ENCODE measurements around the gene PRDM5. TPM values are rescaled to one million over a fixed set of nuclear protein-coding genes. Genes with fewer than 3 reads are reported as not detected.

PRDM5 gene
- total and polyA plus RNA-seq, 2 donors (not counting 3 experiments of a cell fraction or from before 2014, with no cell fraction given) = 2.2 to 8.1 TPM

GRCh38 chr4:120886191-120886590, 36.3 kb downstream of the PRDM5 start:
- ChIA-PET POLR2A (no interaction called here), CTCF (interaction anchor here (1.5 kb wide), 1 partner anchor 23 kb away, joined by 3 read pairs; no protein-coding TSS in a partner anchor)
- no peaks in the 10 kb centered on the region for H3K79me2 ChIP-seq (ENCODE audit: control insufficient read depth, insufficient read depth, low read length)
- H3K4me1 ChIP-seq (ENCODE audit: control insufficient read depth, extremely low read depth, insufficient read depth, low read length) = no peaks in the 10 kb centered on the region
- no peaks in the 10 kb centered on the region for H3K9me1 ChIP-seq (replicated peaks; ENCODE audit: control insufficient read depth, extremely low read depth, insufficient read depth, low read length)
- H3K9ac ChIP-seq (replicated peaks; ENCODE audit: extremely low read depth, insufficient read depth, low read length) = no peak overlapping the region
- BruUV-seq (replicated peaks) = no TSS peak
- H3K27ac ChIP-seq (ENCODE audit: insufficient read depth, low read depth, low read length) = no peak overlapping the region
- TF ChIP-seq JUN (IDR thresholded peaks at IDR 0.05; ENCODE audit: borderline replicate concordance, insufficient read depth, insufficient read length, low read depth) (no peak), EZH2 (IDR thresholded peaks at IDR 0.05; ENCODE audit: borderline replicate concordance, low read depth, low read length, severe bottlenecking) (no peak), MYC (IDR thresholded peaks at IDR 0.05; ENCODE audit: low read depth, low read length) (no peak)
- no peaks in the 10 kb centered on the region for H3K9me3 ChIP-seq (replicated peaks; ENCODE audit: control insufficient read depth, insufficient read depth, low read length)
- no peak overlapping the region for H3K4me2 ChIP-seq (ENCODE audit: insufficient read depth, low read length)
- intact Hi-C loops (cut with micrococcal nuclease) (no loop called here), dilution Hi-C loops (cut with MboI; ENCODE audit: extremely low pct_ligation_motif_present, low sequenced_read_pairs) (no loop called here)
- no peak overlapping the region for H2AFZ ChIP-seq (ENCODE audit: low read depth, low read length)
- DNase-seq (ENCODE audit: low read depth, low spot score) = no peak
- no peak overlapping the region for H3K4me3 ChIP-seq (replicated peaks in 1 of 3; ENCODE audit: insufficient read depth in 1 of 3, low read depth in 1 of 3, low read length in 3 of 3)
- no peaks in the 10 kb centered on the region for H4K20me1 ChIP-seq (replicated peaks; ENCODE audit: control insufficient read depth, extremely low read depth, insufficient read depth, low read length)
- H3K36me3 ChIP-seq (ENCODE audit: control insufficient read depth in 2 of 2, extremely low read depth in 1 of 2, insufficient read depth in 2 of 2, low read length in 2 of 2) = no peaks in the 10 kb centered on the region
- H3K27me3 ChIP-seq (ENCODE audit: control insufficient read depth in 2 of 2, insufficient read depth in 2 of 2, low read length in 2 of 2) = no peaks in the 10 kb centered on the region
- no peak for FAIRE-seq

GRCh38 chr4:120881846-120882245, 40.7 kb downstream of the PRDM5 start:
- no peak for FAIRE-seq
- H4K20me1 ChIP-seq (replicated peaks; ENCODE audit: control insufficient read depth, extremely low read depth, insufficient read depth, low read length) = no peaks in the 10 kb centered on the region
- dilution Hi-C loops (cut with MboI; ENCODE audit: extremely low pct_ligation_motif_present, low sequenced_read_pairs) = no loop called here
- no TSS peak for BruUV-seq (replicated peaks)
- H3K79me2 ChIP-seq (ENCODE audit: control insufficient read depth, insufficient read depth, low read length) = no peaks in the 10 kb centered on the region
- H3K9ac ChIP-seq (replicated peaks; ENCODE audit: extremely low read depth, insufficient read depth, low read length) = no peak overlapping the region
- H2AFZ ChIP-seq (ENCODE audit: low read depth, low read length) = no peak overlapping the region
- no peaks in the 10 kb centered on the region for H3K4me1 ChIP-seq (ENCODE audit: control insufficient read depth, extremely low read depth, insufficient read depth, low read length)
- H3K4me2 ChIP-seq (ENCODE audit: insufficient read depth, low read length) = no peak overlapping the region
- ChIA-PET CTCF (no interaction called here), POLR2A (no interaction called here)
- no peak for DNase-seq (ENCODE audit: low read depth, low spot score)
- H3K27ac ChIP-seq (ENCODE audit: insufficient read depth, low read depth, low read length) = no peak overlapping the region
- H3K9me3 ChIP-seq (replicated peaks; ENCODE audit: control insufficient read depth, insufficient read depth, low read length) = no peaks in the 10 kb centered on the region
- intact Hi-C loops (cut with micrococcal nuclease) = no loop called here
- H3K36me3 ChIP-seq (ENCODE audit: control insufficient read depth in 2 of 2, extremely low read depth in 1 of 2, insufficient read depth in 2 of 2, low read length in 2 of 2) = no peaks in the 10 kb centered on the region
- H3K4me3 ChIP-seq (replicated peaks in 1 of 3; ENCODE audit: insufficient read depth in 1 of 3, low read depth in 1 of 3, low read length in 3 of 3) = no peak overlapping the region
- H3K27me3 ChIP-seq (ENCODE audit: control insufficient read depth in 2 of 2, insufficient read depth in 2 of 2, low read length in 2 of 2) = no peaks in the 10 kb centered on the region
- no peaks in the 10 kb centered on the region for H3K9me1 ChIP-seq (replicated peaks; ENCODE audit: control insufficient read depth, extremely low read depth, insufficient read depth, low read length)
- no peak for TF ChIP-seq CTCF (IDR thresholded peaks at IDR 0.05; ENCODE audit: extremely low read depth in 1 of 2, insufficient read depth in 1 of 2, low read depth in 1 of 2, low read length in 2 of 2)
- no peak for TF ChIP-seq JUN (IDR thresholded peaks at IDR 0.05; ENCODE audit: borderline replicate concordance, insufficient read depth, insufficient read length, low read depth)
- no peak for TF ChIP-seq POLR2AphosphoS5 (IDR thresholded peaks at IDR 0.05; ENCODE audit: insufficient read depth, low read depth, low read length)
- TF ChIP-seq POLR2A (IDR thresholded peaks at IDR 0.05; ENCODE audit: low read depth, low read length) = no peak
- no peak for TF ChIP-seq FOS (IDR thresholded peaks at IDR 0.05; ENCODE audit: borderline replicate concordance, insufficient read depth, low read length)
- no peak for TF ChIP-seq MYC (IDR thresholded peaks at IDR 0.05; ENCODE audit: low read depth, low read length)
- no peak for TF ChIP-seq EZH2 (IDR thresholded peaks at IDR 0.05; ENCODE audit: borderline replicate concordance, low read depth, low read length, severe bottlenecking)
- no peak for TF ChIP-seq GATA2 (IDR thresholded peaks at IDR 0.05; ENCODE audit: insufficient read depth, insufficient read length, low read depth, low read length)
- no peak for TF ChIP-seq MAX (IDR thresholded peaks at IDR 0.05; ENCODE audit: insufficient read depth, insufficient read length)

Data from endothelial cell of umbilical vein (primary cell).